Peyer's patch (tissue), 4 donors: ENCODE data around the gene ECSIT.

Experiments used
- POLR2A ChIP-seq, 2 donors: fragments of 450-650 bp; IDR thresholded peaks; one replicate each; pipeline ENCODE4 v1.5.1; 2017; ENCODE audit warnings: antibody characterized with exemption in 2 of 2, mild to moderate bottlenecking in 2 of 2, moderate library complexity in 2 of 2
- TF ChIP-seq, protein P1 (sequence below), 6 experiments: fragments of 450-650 bp in 4 of 6; fragments of 200-600 bp in 2 of 6; sonication (generic) in 1 of 6; IDR thresholded peaks; one replicate each; pipeline ENCODE4 v1.5.1; 2017 to 2019; ENCODE audit warnings: antibody characterized with exemption in 6 of 6, mild to moderate bottlenecking in 3 of 6, moderate library complexity in 1 of 6

DNA sequence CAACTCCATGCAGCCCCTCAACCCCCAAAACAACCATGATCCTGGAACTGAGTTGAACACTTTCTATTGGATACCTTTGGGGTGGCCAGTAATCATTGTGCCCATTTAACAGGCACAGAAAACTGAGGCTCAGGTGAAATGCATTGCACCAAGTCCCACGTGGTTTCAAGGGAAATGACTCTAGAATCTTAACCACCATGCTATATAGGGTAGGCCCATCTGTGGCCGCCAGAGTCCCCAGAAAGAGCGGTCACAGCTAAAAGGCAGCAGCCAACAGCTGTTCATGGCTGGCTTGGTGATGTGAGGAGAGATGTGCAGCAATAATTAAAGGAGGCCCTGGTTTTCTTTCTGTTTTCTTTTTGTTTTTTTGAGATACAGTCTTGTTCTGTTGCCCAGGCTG, 12.3 kb upstream of the ECSIT start:
- TF ChIP-seq POLR2A (IDR thresholded peaks at IDR 0.05): no peak
- TF ChIP-seq, protein P1, sequence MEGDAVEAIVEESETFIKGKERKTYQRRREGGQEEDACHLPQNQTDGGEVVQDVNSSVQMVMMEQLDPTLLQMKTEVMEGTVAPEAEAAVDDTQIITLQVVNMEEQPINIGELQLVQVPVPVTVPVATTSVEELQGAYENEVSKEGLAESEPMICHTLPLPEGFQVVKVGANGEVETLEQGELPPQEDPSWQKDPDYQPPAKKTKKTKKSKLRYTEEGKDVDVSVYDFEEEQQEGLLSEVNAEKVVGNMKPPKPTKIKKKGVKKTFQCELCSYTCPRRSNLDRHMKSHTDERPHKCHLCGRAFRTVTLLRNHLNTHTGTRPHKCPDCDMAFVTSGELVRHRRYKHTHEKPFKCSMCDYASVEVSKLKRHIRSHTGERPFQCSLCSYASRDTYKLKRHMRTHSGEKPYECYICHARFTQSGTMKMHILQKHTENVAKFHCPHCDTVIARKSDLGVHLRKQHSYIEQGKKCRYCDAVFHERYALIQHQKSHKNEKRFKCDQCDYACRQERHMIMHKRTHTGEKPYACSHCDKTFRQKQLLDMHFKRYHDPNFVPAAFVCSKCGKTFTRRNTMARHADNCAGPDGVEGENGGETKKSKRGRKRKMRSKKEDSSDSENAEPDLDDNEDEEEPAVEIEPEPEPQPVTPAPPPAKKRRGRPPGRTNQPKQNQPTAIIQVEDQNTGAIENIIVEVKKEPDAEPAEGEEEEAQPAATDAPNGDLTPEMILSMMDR (IDR thresholded peaks at IDR 0.05): no peak
